NCI-H524 treated with DMSO at 0.1 percent for 48 hours (cell line): ENCODE measurements around the gene MGLL.

Experiments
- DNase-seq: peaks from one replicate; lab custom pipeline; 2025; lab: John Stamatoyannopoulos, UW

The MGLL gene

DNA sequence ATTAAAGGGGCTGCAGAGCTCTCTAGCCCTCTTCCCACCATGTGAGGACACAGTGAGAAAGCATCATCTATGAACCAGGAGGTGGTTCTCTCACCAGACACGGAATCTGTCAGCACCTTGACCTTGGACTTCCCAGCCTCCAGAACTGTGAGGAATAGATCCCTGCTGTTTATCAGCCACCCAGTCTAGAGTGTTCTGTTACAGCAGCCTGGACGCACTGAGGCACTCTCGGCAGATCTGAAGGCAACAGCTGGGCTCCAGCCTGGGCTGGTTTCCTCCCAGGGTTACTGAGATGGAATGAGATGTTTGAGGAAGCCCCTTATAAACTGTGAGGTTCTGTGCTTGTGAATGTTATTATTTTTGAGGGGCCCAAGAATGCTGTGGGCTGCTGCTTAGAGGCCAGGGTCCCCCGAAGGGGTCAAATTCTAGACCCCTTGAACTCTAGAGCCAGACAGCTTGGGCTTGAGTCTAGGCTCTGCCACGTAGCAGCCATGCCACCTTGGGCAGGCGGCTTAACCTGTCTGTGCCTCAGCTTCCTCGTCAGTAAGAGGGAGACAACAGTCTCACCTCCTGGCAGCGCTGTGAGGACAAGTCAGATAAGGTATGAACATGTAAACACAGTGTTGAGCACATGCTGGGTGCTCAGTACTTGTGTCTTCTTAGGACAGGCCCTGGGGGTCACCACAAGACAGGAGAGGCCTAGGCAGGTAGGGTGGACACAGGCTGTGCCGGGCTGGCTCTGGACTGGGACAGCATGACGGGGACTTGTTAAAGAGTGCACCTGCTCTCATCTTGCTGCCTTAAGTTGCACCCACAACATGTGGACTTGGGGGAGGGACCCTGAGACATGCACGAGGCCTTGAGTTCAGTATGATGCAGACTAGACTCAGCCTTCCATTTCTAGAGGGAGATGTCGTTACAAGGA is 49.2 kb downstream of the MGLL start:
- DNase-seq, result no peak

GRCh38 chr3:127772273-127772672 is 50.0 kb downstream of the MGLL start:
- DNase-seq, result no peak

GRCh38 chr3:127771746-127772145 is 50.6 kb downstream of the MGLL start:
- DNase-seq, result no peak

DNA sequence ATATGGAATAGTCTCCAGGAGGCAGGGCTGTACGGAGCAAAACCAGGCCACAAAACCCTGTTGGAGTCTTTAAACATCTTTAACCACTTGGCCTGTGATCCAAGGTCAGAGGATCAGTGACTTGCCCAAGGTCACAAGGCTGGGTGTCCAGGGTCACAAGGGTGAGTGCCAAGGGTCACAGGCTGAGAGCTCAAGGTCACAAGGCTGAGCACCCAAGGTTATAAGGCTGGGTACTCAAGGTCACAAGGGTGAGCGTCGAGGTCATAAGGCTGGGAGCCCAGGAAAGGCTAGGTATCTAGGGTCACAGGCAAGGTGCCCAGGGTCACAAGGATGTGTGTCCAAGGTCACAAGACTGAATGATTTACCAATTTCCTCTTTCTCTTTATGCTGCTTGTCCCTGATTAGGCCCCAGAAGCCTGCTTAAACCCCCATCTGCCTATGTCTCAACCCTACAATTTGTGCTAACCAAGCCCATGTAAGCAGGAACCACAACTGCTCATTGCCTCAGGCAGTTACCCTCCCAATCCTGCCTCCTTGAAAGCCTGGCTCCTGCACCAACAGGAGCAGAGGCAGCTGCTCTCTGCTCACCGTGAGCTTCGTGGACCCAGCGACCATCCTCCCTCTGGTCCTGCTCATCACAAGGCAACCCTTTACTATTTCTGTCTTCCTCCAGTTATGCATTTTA is 51.5 kb downstream of the MGLL start:
- DNase-seq, result no peak

DNA sequence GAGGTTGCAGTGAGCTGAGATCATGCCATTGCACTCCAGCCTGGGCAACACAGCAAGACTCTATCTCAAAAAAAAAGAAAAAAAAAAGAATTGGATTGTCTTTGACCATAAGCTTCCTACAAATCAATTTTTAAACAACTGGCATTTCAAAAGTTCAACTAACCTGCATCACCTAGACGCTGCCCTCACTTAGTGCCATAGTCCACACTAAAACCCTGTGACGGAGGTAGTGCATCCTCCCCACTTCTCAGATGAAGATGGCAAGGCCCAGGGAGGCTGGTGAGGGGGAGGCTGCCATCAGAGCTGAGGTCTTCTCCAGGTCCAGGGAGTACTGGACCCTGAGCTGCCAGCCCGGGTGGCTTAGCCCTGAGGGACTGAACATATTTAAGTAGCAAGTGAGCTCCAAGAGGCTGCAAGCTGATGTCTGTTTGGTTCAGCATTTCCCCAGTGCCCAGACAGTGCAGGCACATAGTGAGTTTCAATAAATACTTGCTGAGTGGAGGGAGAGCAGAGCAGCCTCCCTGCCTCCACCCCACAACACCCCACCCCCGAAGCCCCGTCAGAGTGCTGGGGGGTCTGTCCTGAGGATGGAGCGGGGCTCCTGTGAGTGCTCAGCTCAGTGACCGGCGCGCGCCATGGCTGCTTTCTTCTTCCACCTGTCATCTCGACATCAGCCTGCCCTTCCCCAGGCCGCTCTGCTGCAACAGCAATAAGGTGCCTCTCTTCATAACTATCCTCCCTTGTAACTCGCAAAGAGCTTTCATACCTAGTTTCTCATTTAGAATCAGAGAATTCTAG is 52.8 kb downstream of the MGLL start:
- DNase-seq, result no peak

DNA sequence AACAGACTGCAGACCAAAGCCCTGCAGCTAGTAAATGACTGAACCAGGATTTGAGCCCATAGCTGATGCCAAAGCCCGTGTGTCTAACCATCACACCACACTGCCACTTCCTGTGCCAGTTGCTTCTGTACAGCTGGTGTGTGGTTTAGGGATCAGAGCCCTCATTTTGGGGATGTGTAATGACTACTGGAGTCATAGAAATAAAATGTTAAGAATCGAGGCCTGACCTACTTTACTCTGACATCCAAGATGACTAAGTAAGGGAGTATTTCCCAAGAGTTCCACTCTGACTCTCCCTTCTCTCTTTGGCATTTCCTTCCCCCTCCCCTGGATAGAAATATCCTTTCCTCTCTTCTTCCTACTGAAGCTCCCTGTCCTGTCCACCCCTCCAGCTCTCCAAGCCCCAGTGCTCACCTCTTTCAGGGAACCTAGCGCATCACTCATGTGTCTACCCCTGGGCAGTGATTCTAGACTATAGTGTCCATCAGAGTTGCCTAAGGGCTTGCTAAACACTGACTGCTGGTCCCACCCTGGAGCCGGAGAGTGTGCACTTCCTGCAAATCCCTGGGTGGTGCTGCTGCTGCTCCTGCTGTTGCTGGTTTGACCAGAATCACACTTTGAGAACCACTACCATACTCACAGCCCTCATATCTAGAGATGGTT is 53.8 kb downstream of the MGLL start:
- DNase-seq, result no peak

GRCh38 chr3:127767126-127767525 is 55.2 kb downstream of the MGLL start:
- DNase-seq, result no peak

- DNase-seq, result no peak
Measured at GRCh38 chr3:127765735-127766134, 56.6 kb downstream of the MGLL start.

GRCh38 chr3:127764841-127765362 is 57.4 kb downstream of the MGLL start:
- DNase-seq, result no peak

- DNase-seq, result no peak
Measured at GRCh38 chr3:127764301-127764700, 58.0 kb downstream of the MGLL start.

DNA sequence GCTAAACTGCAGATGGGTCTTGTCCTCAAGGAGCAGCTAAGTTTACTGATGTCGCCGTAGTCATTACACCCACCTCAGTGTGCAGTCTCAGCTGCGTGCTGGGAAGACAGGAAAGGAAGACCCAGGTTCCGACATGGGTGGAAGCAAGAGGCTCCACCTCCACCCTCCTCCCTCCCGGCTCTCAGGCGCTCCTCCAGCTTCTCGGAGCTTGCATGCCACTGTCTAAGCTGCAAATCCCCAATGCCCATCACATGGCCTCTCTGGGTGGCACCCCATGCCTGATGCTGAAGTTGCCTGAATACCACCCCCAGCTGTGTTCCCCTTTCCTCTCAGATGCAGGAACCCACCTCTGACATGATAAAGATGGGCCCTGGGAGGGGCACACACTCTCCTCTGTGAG is 58.5 kb downstream of the MGLL start:
- DNase-seq, result no peak

DNA sequence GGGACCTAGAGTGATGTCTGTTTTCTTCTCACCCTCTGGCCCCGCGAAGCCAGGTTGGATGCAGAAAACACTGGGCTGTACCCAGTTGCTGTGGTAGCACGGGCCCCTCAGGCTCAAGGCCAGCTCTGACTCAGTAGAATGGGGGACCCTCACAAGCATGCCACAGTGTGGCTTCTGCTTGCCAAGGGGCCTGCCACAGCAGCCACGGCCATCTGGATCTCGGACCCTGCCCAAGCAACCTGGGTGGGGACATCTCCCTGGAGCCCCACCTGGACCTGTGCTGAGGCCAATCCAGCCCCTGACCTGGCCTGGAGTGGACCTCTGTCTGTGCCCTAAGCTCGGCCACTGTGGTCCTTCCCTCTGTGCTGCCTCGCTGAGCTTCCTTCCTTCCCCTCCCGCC is 59.0 kb downstream of the MGLL start:
- DNase-seq, result no peak

DNA sequence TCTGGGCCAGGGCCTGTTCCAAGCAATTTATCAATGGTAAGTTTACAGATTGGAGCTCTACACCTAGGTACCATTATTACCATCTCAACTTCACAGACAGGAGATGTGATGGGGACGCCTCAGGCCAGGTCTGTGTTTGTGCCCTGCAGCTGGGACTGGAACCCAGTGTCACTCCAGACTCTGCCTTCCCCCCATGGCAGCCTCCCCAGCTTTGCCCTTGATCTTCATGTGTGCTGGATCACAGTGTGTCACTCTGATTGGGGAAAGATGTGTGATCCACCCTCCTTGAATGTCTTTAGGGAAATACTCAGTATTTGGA is 59.6 kb downstream of the MGLL start:
- no peak for DNase-seq

DNA sequence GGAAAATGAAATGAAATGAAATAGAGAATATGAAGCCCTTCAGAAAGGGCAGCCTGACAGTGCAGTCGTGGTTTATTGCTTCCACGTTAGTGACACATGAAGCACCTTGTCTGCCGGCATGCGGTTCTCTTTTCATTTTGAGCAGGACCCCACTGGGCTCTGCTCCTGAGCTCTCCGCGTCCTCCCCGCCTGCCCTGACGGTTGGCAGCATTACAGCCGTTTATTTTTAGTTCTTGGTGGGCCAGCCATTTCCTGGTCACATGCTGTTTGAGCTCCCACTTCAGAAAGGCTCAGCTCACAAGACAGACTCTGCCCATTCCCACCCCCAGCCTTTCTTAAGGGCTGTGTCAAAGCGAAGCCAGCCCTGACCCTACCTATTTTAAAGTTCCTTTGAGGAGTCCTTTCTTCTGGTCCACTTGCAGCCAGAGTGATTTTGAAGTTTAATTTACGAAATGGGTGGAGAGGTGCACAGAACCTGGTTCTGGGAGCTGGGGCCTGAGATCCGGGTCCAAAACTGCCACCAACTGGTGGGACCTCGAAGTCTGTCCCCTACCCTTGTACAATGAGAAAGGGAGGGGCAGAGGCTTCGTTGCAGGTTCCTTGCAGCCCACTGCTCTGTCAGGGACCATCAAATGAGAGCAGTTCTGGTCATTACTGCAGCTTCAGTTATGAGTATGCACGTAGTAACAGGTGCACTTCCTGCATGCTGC is 60.1 kb downstream of the MGLL start:
- DNase-seq, result no peak

DNA sequence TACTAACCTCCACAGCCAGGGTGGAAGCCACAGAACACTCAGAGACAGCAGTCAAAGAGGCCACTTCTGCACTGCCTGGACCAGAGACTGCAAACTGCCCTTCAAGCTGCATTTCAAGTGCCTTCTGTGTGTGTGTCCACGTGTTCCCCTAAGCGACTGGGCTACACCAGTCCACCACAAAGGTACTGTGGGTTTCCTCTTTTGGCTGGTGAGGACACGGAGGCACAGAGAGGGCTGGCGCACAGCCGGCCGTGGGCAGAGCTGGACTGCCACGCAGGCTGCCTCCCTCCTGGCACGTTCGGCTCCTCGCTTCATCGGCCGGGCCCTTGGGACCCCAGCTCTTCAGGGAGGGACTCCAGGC is 60.9 kb downstream of the MGLL start:
- no peak for DNase-seq

DNA sequence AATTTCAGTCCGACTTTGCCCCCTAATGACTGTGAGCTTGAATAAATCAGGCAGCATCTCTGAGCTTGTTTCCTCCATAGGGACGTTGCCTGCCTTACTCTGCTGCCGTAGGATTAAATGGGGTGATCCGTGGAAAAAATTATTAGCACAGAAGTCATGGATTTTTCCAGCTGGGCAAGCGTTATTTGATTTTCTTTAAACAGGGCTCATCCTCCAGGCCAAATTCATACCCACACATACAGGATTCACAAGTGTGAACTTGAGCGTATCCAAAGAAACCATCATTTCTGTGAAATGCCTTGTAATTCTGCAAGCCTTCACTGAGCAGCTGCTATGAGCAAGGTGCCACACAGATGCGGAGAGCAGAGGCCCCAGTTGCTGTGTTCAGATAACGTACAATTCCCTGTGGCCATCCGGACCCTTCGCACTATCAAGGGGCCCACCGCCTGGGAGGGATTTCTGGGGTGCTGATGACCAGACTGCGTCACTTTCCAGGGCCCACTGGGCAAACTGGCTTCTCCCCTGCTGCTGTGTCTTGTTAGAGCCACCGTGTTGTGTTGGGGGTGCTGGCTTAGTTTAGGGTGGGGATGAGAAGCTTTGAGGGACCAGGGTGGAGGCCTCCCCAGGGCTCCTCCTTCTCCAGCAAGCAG is 61.4 kb downstream of the MGLL start:
- no peak for DNase-seq

- DNase-seq, result no peak
Measured at GRCh38 chr3:127760361-127760760, 62.0 kb downstream of the MGLL start.

DNA sequence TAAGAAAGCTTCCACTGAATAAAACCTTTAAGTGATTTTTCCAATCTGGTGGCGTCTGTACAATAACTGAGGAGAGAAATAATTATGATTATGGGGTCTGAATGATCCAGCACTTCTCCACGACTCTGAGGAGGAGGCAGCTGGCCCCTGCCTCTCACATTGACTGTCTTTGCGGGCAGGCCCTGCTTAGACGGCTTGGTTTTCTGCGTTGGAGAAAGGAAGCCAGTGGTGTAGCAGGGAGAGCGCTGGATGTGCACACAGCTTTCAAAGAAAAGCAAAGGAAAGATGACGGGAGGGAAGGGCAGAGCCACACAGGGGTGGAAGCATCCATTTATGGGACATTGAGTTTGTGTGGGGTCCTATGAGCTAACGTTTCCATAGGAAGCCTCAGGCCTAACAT is 62.5 kb downstream of the MGLL start:
- DNase-seq, result no peak

- DNase-seq, result no peak
Measured at GRCh38 chr3:127758013-127758412, 64.3 kb downstream of the MGLL start.

DNA sequence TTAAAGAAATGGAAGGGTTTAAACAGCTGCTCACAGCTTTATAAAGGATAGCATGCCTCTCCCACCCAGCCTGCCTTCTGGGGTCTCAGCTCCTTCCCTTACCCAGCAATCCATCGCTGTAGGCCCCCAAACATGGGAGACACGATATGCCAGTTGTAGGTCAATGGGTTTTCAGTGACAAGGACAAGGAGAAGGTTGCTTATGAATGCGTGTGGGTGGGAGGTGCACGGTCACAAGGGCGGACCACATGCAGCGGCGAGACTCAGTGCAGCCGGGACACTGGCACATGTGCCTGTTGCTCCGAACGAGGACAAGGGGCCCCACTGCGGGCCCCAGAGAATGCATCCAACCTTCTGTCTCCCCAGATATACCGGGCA is 67.0 kb downstream of the MGLL start:
- DNase-seq, result no peak
